Astrocyte (in vitro differentiated cells and primary cell): ENCODE data around the gene EPB41L3. TPM values are rescaled to one million over a fixed set of nuclear protein-coding genes. Genes with fewer than 3 reads are reported as not detected.

Experiments used
- DNase-seq: peaks from one replicate; pipeline ENCODE4 v3.0.0-alpha.2; 2010; ENCODE audit warnings: low read depth
- FAIRE-seq: peaks from 2 replicates; lab custom pipeline; 2011; peaks lifted over from hg19 to GRCh38; lab: Jason Lieb, UNC
- H2AFZ ChIP-seq: 2 replicates; pipeline ENCODE4 v1.6.0; 2012; ENCODE audit warnings: low read depth, low read length, inconsistent platforms
- H3K27ac ChIP-seq: 2 replicates; pipeline ENCODE4 v1.5.1; 2011; ENCODE audit warnings: low read depth, low read length, inconsistent platforms
- H3K27me3 ChIP-seq: 2 replicates; pipeline ENCODE4 v1.6.0; 2011; ENCODE audit warnings: low read length, inconsistent platforms; ENCODE audit not compliant: insufficient read depth
- H3K36me3 ChIP-seq: 2 replicates; pipeline ENCODE4 v1.5.1; 2011; ENCODE audit warnings: low read length, inconsistent platforms; ENCODE audit not compliant: insufficient read depth
- H3K4me1 ChIP-seq: 2 replicates; pipeline ENCODE4 v1.5.1; 2011; ENCODE audit warnings: low read length, inconsistent platforms; ENCODE audit not compliant: insufficient read depth
- H3K4me2 ChIP-seq: 2 replicates; pipeline ENCODE4 v1.6.0; 2012; ENCODE audit warnings: low read length, inconsistent platforms
- H3K4me3 ChIP-seq: 2 replicates; pipeline ENCODE4 v1.5.1; 2011; ENCODE audit warnings: low read depth, mild to moderate bottlenecking, low read length, inconsistent platforms; ENCODE audit not compliant: insufficient read depth
- H3K79me2 ChIP-seq: 2 replicates; pipeline ENCODE4 v1.6.0; 2012; ENCODE audit warnings: mild to moderate bottlenecking, low read length, inconsistent platforms; ENCODE audit not compliant: insufficient read depth
- H3K9ac ChIP-seq: 2 replicates; pipeline ENCODE4 v1.6.0; 2012; ENCODE audit warnings: mild to moderate bottlenecking, low read length, inconsistent platforms
- H3K9me3 ChIP-seq: 2 replicates; pipeline ENCODE4 v1.5.1; 2012; ENCODE audit warnings: low read depth, mild to moderate bottlenecking, low read length, inconsistent platforms; ENCODE audit not compliant: insufficient read depth
- H4K20me1 ChIP-seq: 2 replicates; pipeline ENCODE4 v1.6.0; 2012; ENCODE audit warnings: low read length, inconsistent platforms; ENCODE audit not compliant: insufficient read depth
- H3K27ac Mint-ChIP-seq: one replicate; pipeline ENCODE4 v1.8.0; 2021; ENCODE audit warnings: mild to moderate bottlenecking, mixed read lengths; ENCODE audit not compliant: unreplicated experiment
- H3K27me3 Mint-ChIP-seq: one replicate; pipeline ENCODE4 v1.8.0; 2021; ENCODE audit warnings: low read depth, mixed read lengths; ENCODE audit not compliant: unreplicated experiment
- H3K36me3 Mint-ChIP-seq: one replicate; pipeline ENCODE4 v1.8.0; 2021; ENCODE audit warnings: low read depth, mixed read lengths; ENCODE audit not compliant: unreplicated experiment
- H3K4me1 Mint-ChIP-seq: one replicate; pipeline ENCODE4 v1.8.0; 2021; ENCODE audit warnings: low read depth, mixed read lengths; ENCODE audit not compliant: unreplicated experiment
- H3K4me3 Mint-ChIP-seq: one replicate; pipeline ENCODE4 v1.8.0; 2021; ENCODE audit warnings: mild to moderate bottlenecking, moderate library complexity, mixed read lengths; ENCODE audit not compliant: unreplicated experiment
- H3K9me3 Mint-ChIP-seq: one replicate; pipeline ENCODE4 v1.8.0; 2021; ENCODE audit warnings: mild to moderate bottlenecking, mixed read lengths; ENCODE audit not compliant: unreplicated experiment
- CTCF ChIP-seq: IDR thresholded peaks from 2 replicates; pipeline ENCODE4 v1.5.1; 2011; ENCODE audit warnings: low read depth, mild to moderate bottlenecking, inconsistent platforms, low read length, moderate library complexity; ENCODE audit not compliant: insufficient read depth
- EZH2 ChIP-seq: IDR thresholded peaks from 2 replicates; pipeline ENCODE4 v1.6.1; 2012; ENCODE audit warnings: mild to moderate bottlenecking, low read length, inconsistent platforms; ENCODE audit not compliant: insufficient read depth
- total RNA-seq: library from RNA; stranded (reverse); gene quantifications from 2 replicates; pipeline ENCODE4 v1.2.1, GENCODE V29; 2021

The EPB41L3 gene
- total RNA-seq, 1 donor from 2014 or later = 97.0 TPM

- H3K27ac Mint-ChIP-seq = no peak overlapping the region
- H3K4me3 Mint-ChIP-seq = no peak overlapping the region
- no peaks in the 10 kb centered on the region for H3K4me1 Mint-ChIP-seq
Measured at GRCh38 chr18:5484526-5484925, 59.3 kb downstream of the EPB41L3 start.

GRCh38 chr18:5481621-5482020 lies 62.2 kb downstream of the EPB41L3 start:
- no peak overlapping the region for H3K4me3 ChIP-seq
- peaks cover 6% of the 10 kb centered on the region for H3K79me2 ChIP-seq
- H3K4me2 ChIP-seq = no peak overlapping the region
- Mint-ChIP-seq H3K36me3 (peaks cover 9% of the 10 kb centered on the region), H3K9me3 (peaks cover 8% of the 10 kb centered on the region), H3K27me3 (no peaks in the 10 kb centered on the region), H3K4me1 (peaks cover 3% of the 10 kb centered on the region), H3K27ac (no peak overlapping the region), H3K4me3 (no peak overlapping the region)
- no peaks in the 10 kb centered on the region for H4K20me1 ChIP-seq
- DNase-seq (no peak), FAIRE-seq (no peak)
- H3K4me1 ChIP-seq = peaks cover 10% of the 10 kb centered on the region
- H2AFZ ChIP-seq = no peak overlapping the region
- no peaks in the 10 kb centered on the region for H3K27me3 ChIP-seq
- H3K9me3 ChIP-seq = no peaks in the 10 kb centered on the region
- H3K36me3 ChIP-seq = no peaks in the 10 kb centered on the region
- no peak overlapping the region for H3K9ac ChIP-seq
- H3K27ac ChIP-seq = no peak overlapping the region
- TF ChIP-seq CTCF (no peak), EZH2 (no peak)

More at GRCh38 chr18:5484526-5484925, 59.3 kb downstream of the EPB41L3 start:
- Histone ChIP-seq H3K4me1 (peaks cover 4% of the 10 kb centered on the region), H3K27ac (no peak overlapping the region), H4K20me1 (no peaks in the 10 kb centered on the region), H3K4me3 (no peak overlapping the region), H3K9me3 (no peaks in the 10 kb centered on the region), H3K9ac (no peak overlapping the region), H3K79me2 (peaks cover 6% of the 10 kb centered on the region), H3K27me3 (no peaks in the 10 kb centered on the region), H3K4me2 (no peak overlapping the region), H2AFZ (no peak overlapping the region), H3K36me3 (no peaks in the 10 kb centered on the region)
- DNase-seq (no peak), FAIRE-seq (no peak)
- Mint-ChIP-seq H3K36me3 (peaks cover 14% of the 10 kb centered on the region), H3K9me3 (peaks cover 9% of the 10 kb centered on the region), H3K27me3 (no peaks in the 10 kb centered on the region)
- TF ChIP-seq CTCF (no peak), EZH2 (no peak)

GRCh38 chr18:5478261-5478660 lies 65.5 kb downstream of the EPB41L3 start:
- Histone ChIP-seq H3K27me3 (no peaks in the 10 kb centered on the region), H3K27ac (no peak overlapping the region), H2AFZ (no peak overlapping the region), H3K79me2 (peaks cover 6% of the 10 kb centered on the region), H3K4me2 (no peak overlapping the region), H3K9ac (no peak overlapping the region), H3K9me3 (no peaks in the 10 kb centered on the region), H3K4me3 (no peak overlapping the region), H4K20me1 (no peaks in the 10 kb centered on the region), H3K4me1 (peaks cover 10% of the 10 kb centered on the region), H3K36me3 (no peaks in the 10 kb centered on the region)
- Mint-ChIP-seq H3K4me1 (peaks cover 3% of the 10 kb centered on the region), H3K4me3 (no peak overlapping the region), H3K9me3 (no peaks in the 10 kb centered on the region), H3K27ac (no peak overlapping the region), H3K36me3 (peaks cover 4% of the 10 kb centered on the region), H3K27me3 (no peaks in the 10 kb centered on the region)
- TF ChIP-seq CTCF (no peak), EZH2 (no peak)
- FAIRE-seq = peak; percentile 13
- DNase-seq = no peak
